Endothelial cell of umbilical vein (primary cell): ENCODE data around the gene KRT83. TPM values are rescaled to one million over a fixed set of nuclear protein-coding genes. Genes with fewer than 3 reads are reported as not detected.

ENCODE experiments used
- BruUV-seq: library from RNA; stranded (reverse); fragments of 400-500 nt; replicated peaks from 2 replicates; lab custom pipeline; 2021; lab: Mats Ljungman, UMichigan
- CTCF ChIA-PET: fragments of 300-600, 350-600 bp; sonication (Branson Sonifier 250); formaldehyde crosslinking; loops from one replicate; lab custom pipeline; 2021; ENCODE audit warnings: antibody characterized with exemption, inconsistent platforms; lab: Charles Lee
- POLR2A ChIA-PET: fragments of 300-600, 350-600 bp; sonication (Branson Sonifier 250); formaldehyde crosslinking; loops from one replicate; lab custom pipeline; 2021; ENCODE audit warnings: antibody characterized with exemption, inconsistent platforms; lab: Charles Lee
- DNase-seq: peaks from one replicate; pipeline ENCODE4 v3.0.0-alpha.2; 2011; ENCODE audit warnings: low read depth, low spot score
- FAIRE-seq: peaks from 2 replicates; lab custom pipeline; 2011; peaks lifted over from hg19 to GRCh38; lab: Jason Lieb, UNC
- H2AFZ ChIP-seq: 2 replicates; pipeline ENCODE4 v1.6.0; 2012; ENCODE audit warnings: low read depth, low read length, control low read depth, inconsistent platforms
- H3K27ac ChIP-seq: 2 replicates; pipeline ENCODE4 v1.5.1; 2011; ENCODE audit warnings: low read depth, mild to moderate bottlenecking, control low read depth, low read length, moderate library complexity; ENCODE audit not compliant: insufficient read depth
- H3K27me3 ChIP-seq, 2 experiments: 2 replicates each; pipeline versions ENCODE4 v1.6.0 to v1.6.1; 2011; ENCODE audit warnings: low read length in 2 of 2, mixed read lengths in 1 of 2; ENCODE audit not compliant: control insufficient read depth in 2 of 2, insufficient read depth in 2 of 2
- H3K36me3 ChIP-seq, 2 experiments: 2 replicates in 1 of 2; 3 replicates in 1 of 2; pipeline ENCODE4 v1.5.1; 2011; ENCODE audit warnings: low read length in 2 of 2, mild to moderate bottlenecking in 1 of 2, moderate library complexity in 1 of 2; ENCODE audit not compliant: control insufficient read depth in 2 of 2, insufficient read depth in 2 of 2; ENCODE audit errors: extremely low read depth in 1 of 2
- H3K4me1 ChIP-seq: 3 replicates; pipeline ENCODE4 v1.5.1; 2011; ENCODE audit warnings: mild to moderate bottlenecking, low read length; ENCODE audit not compliant: control insufficient read depth, insufficient read depth; ENCODE audit errors: extremely low read depth
- H3K4me2 ChIP-seq: 2 replicates; pipeline ENCODE4 v1.6.1; 2011; ENCODE audit warnings: low read length, control low read depth, mixed read lengths; ENCODE audit not compliant: insufficient read depth
- H3K4me3 ChIP-seq, 3 experiments: fragments of 200-600 bp in 1 of 3; sonication (generic), shearing (Covaris generic) in 1 of 3; replicated peaks in 1 of 3; 2 replicates each; pipeline ENCODE4 v1.5.1; 2011 to 2016; ENCODE audit warnings: control low read depth in 3 of 3, low read length in 3 of 3, mild to moderate bottlenecking in 2 of 3, inconsistent platforms in 1 of 3, low read depth in 1 of 3, moderate library complexity in 1 of 3; ENCODE audit not compliant: insufficient read depth in 1 of 3
- H3K79me2 ChIP-seq: 2 replicates; pipeline ENCODE4 v1.6.0; 2012; ENCODE audit warnings: low read length, inconsistent platforms; ENCODE audit not compliant: control insufficient read depth, insufficient read depth
- H3K9ac ChIP-seq: replicated peaks from 2 replicates; pipeline ENCODE3; 2011; ENCODE audit warnings: low read length, control low read depth; ENCODE audit not compliant: insufficient read depth; ENCODE audit errors: extremely low read depth
- H3K9me1 ChIP-seq: replicated peaks from 3 replicates; pipeline ENCODE4 v1.6.0; 2011; ENCODE audit warnings: mild to moderate bottlenecking, low read length; ENCODE audit not compliant: control insufficient read depth, insufficient read depth; ENCODE audit errors: extremely low read depth
- H3K9me3 ChIP-seq: replicated peaks from 2 replicates; pipeline ENCODE4 v1.5.1; 2012; ENCODE audit warnings: low read length, inconsistent platforms; ENCODE audit not compliant: control insufficient read depth, insufficient read depth
- H4K20me1 ChIP-seq: replicated peaks from 2 replicates; pipeline ENCODE3; 2011; ENCODE audit warnings: mild to moderate bottlenecking, low read length; ENCODE audit not compliant: control insufficient read depth, insufficient read depth; ENCODE audit errors: extremely low read depth
- CTCF ChIP-seq, 2 donors: IDR thresholded peaks; 1 replicate in 1 of 2; 2 replicates in 1 of 2; pipeline ENCODE4 v1.5.1; 2011; ENCODE audit warnings: low read length in 2 of 2, mild to moderate bottlenecking in 2 of 2, moderate library complexity in 2 of 2, control low read depth in 1 of 2, inconsistent platforms in 1 of 2, low read depth in 1 of 2; ENCODE audit not compliant: insufficient read depth in 1 of 2; ENCODE audit errors: extremely low read depth in 1 of 2
- EZH2 ChIP-seq: IDR thresholded peaks from 2 replicates; pipeline ENCODE4 v1.6.1; 2012; ENCODE audit warnings: borderline replicate concordance, low read depth, mild to moderate bottlenecking, moderate library complexity, low read length, inconsistent platforms; ENCODE audit not compliant: severe bottlenecking
- FOS ChIP-seq: IDR thresholded peaks from 2 replicates; pipeline ENCODE4 v1.6.1; 2011; ENCODE audit warnings: mild to moderate bottlenecking, low read length, moderate library complexity, borderline replicate concordance; ENCODE audit not compliant: insufficient read depth
- GATA2 ChIP-seq: IDR thresholded peaks from 2 replicates; pipeline ENCODE4 v1.7.0; 2011; ENCODE audit warnings: low read depth, mild to moderate bottlenecking, moderate library complexity, mixed read lengths, low read length; ENCODE audit not compliant: insufficient read length, insufficient read depth
- JUN ChIP-seq: IDR thresholded peaks from 2 replicates; pipeline ENCODE4 v1.6.1; 2011; ENCODE audit warnings: borderline replicate concordance, low read depth; ENCODE audit not compliant: insufficient read length, insufficient read depth
- MYC ChIP-seq: IDR thresholded peaks from one replicate; pipeline ENCODE4 v1.6.1; 2011; ENCODE audit warnings: mild to moderate bottlenecking, low read depth, low read length
- POLR2A ChIP-seq: IDR thresholded peaks from 2 replicates; pipeline ENCODE4 v1.6.1; 2012; ENCODE audit warnings: low read depth, mild to moderate bottlenecking, control low read depth, low read length
- dilution Hi-C: fragments of 300-500 bp; cut with MboI; formaldehyde crosslinking; loops from one replicate; pipeline ENCODE4 v1.15.0; 2019; ENCODE audit warnings: low sequenced_read_pairs; ENCODE audit not compliant: extremely low pct_ligation_motif_present
- intact Hi-C: fragments of 100-400 bp; cut with micrococcal nuclease; formaldehyde crosslinking; loops from one replicate; pipeline ENCODE4 v1.10.0; 2022
- polyA plus RNA-seq, 4 experiments: library from polyadenylated mRNA; depleted of rRNA in 3 of 4; stranded (reverse) in 3 of 4; unstranded in 1 of 4; fragments of >200 nt; gene quantifications; 2 replicates each; pipeline versions ENCODE4 v1.2.1 to v1.2.3, GENCODE V29; 2011 to 2012; ENCODE audit warnings: missing spikeins in 1 of 4
- total RNA-seq: library from RNA; stranded (reverse); gene quantifications from 2 replicates; pipeline ENCODE4 v1.2.3, GENCODE V29; 2021
- TF ChIP-seq, protein P1 (sequence below): IDR thresholded peaks from 2 replicates; pipeline ENCODE4 v1.6.1; 2011; ENCODE audit not compliant: insufficient read depth, insufficient read length

Gene KRT83
- total and polyA plus RNA-seq, 2 donors (not counting 3 experiments of a cell fraction or from before 2014, with no cell fraction given): not detected

DNA sequence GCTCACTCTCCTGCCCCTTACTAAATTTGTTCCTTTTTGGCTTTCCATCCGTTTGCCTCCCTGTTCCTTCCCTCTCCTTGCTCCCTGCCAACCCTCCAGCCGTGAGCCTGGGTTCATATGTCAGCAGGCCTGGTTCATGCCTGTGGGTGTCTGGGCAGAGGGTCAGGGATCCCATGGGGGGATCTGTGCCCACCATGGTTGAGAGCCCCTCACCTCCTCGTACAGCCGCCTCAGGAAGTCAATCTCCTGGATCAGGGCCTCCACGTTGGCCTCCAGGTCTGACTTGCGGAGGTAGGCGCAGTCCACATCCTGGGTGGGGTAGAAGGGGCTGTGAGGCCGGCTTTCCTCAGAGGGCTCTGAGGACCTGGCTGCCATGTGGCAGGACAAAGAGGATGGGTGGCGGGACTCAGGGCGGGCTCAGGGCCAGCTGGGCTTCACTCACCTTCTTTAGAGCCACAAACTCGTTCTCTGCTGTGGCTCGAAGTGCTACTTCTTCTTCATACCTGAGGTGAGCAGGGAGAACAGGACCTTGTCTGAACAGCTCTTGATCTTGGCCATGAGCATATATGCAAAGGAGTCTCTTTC, 3.6 kb downstream of the KRT83 start:
- intact Hi-C loops: no loop called here

More for the DNA sequence above, 3.6 kb downstream of the KRT83 start:
- no peak overlapping the region for H3K4me3 ChIP-seq
- no TSS peak for BruUV-seq
- no peaks in the 10 kb centered on the region for H4K20me1 ChIP-seq
- H3K4me2 ChIP-seq: no peak overlapping the region
- no peaks in the 10 kb centered on the region for H3K79me2 ChIP-seq
- no peak overlapping the region for H3K27ac ChIP-seq
- TF ChIP-seq POLR2A: no peak
- no peak for TF ChIP-seq GATA2
- TF ChIP-seq EZH2: no peak
- TF ChIP-seq, protein P1, sequence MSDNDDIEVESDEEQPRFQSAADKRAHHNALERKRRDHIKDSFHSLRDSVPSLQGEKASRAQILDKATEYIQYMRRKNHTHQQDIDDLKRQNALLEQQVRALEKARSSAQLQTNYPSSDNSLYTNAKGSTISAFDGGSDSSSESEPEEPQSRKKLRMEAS: no peak
- no peak for TF ChIP-seq FOS
- no peak for TF ChIP-seq MYC
- TF ChIP-seq JUN: no peak
- no peak for TF ChIP-seq CTCF (IDR thresholded peaks at IDR 0.05; ENCODE audit: extremely low read depth in 1 of 2, insufficient read depth in 1 of 2, low read depth in 1 of 2, low read length in 2 of 2)
- H3K27me3 ChIP-seq: peaks cover 21 to 44% of the 10 kb centered on the region in 2 experiments
- H2AFZ ChIP-seq: no peak overlapping the region
- dilution Hi-C loops: no loop called here
- FAIRE-seq (no peak), DNase-seq (no peak)
- no peaks in the 10 kb centered on the region for H3K4me1 ChIP-seq
- no peaks in the 10 kb centered on the region for H3K9me1 ChIP-seq
- ChIA-PET CTCF (interaction anchor here (2.8 kb wide), 1 partner anchor 11 kb away, joined by 14 read pairs; no protein-coding TSS in a partner anchor), POLR2A (no interaction called here)
- no peaks in the 10 kb centered on the region for H3K36me3 ChIP-seq
- no peak overlapping the region for H3K9ac ChIP-seq
- H3K9me3 ChIP-seq: no peaks in the 10 kb centered on the region
